HepG2 (cell line): ENCODE results near the gene CNOT6. TPM values are rescaled to one million over a fixed set of nuclear protein-coding genes. Genes with fewer than 3 reads are reported as not detected.

Experiments used
- ATAC-seq: fragments of 200-7000 bp; cut with Tn5 transposase; 3 replicates; pipeline ENCODE4 v1.9.1; 2020; ENCODE audit warnings: mild to moderate bottlenecking, moderate library complexity
- BruUV-seq: library from RNA; stranded (reverse); fragments of 400-500 nt; replicated peaks from 2 replicates; lab custom pipeline; 2021; lab: Mats Ljungman, UMichigan
- CTCF ChIA-PET: fragments of 300-600 bp; formaldehyde crosslinking; extraction: SDS; loops from one replicate; lab custom pipeline; 2021; ENCODE audit warnings: low total read pairs, inconsistent platforms, low intra/inter-chr PET ratio; lab: Yijun Ruan, JAX
- POLR2A ChIA-PET: fragments of 350-600 bp; sonication (Branson Sonifier 250); formaldehyde crosslinking; loops from one replicate; lab custom pipeline; 2020; ENCODE audit warnings: antibody characterized with exemption, inconsistent platforms; lab: Yijun Ruan, JAX
- DNase-seq: peaks from one replicate; pipeline ENCODE4 v3.0.0-alpha.2; 2015; ENCODE audit warnings: low spot score
- FAIRE-seq: peaks from 3 replicates; lab custom pipeline; 2011; peaks lifted over from hg19 to GRCh38; lab: Jason Lieb, UNC
- H2AFZ ChIP-seq: one replicate; pipeline ENCODE4 v1.6.1; 2011; ENCODE audit warnings: low read length, inconsistent platforms
- H3K27ac ChIP-seq: fragments of 300-600 bp; 3 replicates; pipeline ENCODE4 v1.8.0; 2011; ENCODE audit warnings: mixed run types, mild to moderate bottlenecking, mixed read lengths, low read length, inconsistent platforms; ENCODE audit not compliant: insufficient read depth; ENCODE audit errors: extremely low read length
- H3K27me3 ChIP-seq, 2 experiments: fragments of 200-600 bp in 1 of 2; 2 replicates in 1 of 2; 3 replicates in 1 of 2; pipeline versions ENCODE4 v1.6.0 to v1.8.0; 2011; ENCODE audit warnings: low read length in 2 of 2, mild to moderate bottlenecking in 2 of 2, moderate library complexity in 2 of 2, inconsistent platforms in 1 of 2; ENCODE audit not compliant: insufficient read depth in 2 of 2, control insufficient read depth in 1 of 2
- H3K36me3 ChIP-seq, 2 experiments: fragments of 200-600 bp in 1 of 2; replicated peaks in 1 of 2; 2 replicates in 1 of 2; 3 replicates in 1 of 2; pipeline versions ENCODE4 v1.5.1 to v1.8.0; 2011; ENCODE audit warnings: low read length in 2 of 2, inconsistent platforms in 1 of 2; ENCODE audit not compliant: insufficient read depth in 2 of 2, control insufficient read depth in 1 of 2
- H3K4me1 ChIP-seq: 2 replicates; pipeline ENCODE4 v1.5.1; 2012; ENCODE audit warnings: low read length, inconsistent platforms; ENCODE audit not compliant: insufficient read depth
- H3K4me2 ChIP-seq: 2 replicates; pipeline ENCODE4 v1.6.0; 2011; ENCODE audit warnings: low read depth, low read length, inconsistent platforms
- H3K4me3 ChIP-seq, 3 experiments: fragments of 200-600 bp in 1 of 3; sonication (generic), shearing (Covaris generic) in 1 of 3; replicated peaks in 1 of 3; 2 replicates each; pipeline ENCODE4 v1.5.1; 2011 to 2016; ENCODE audit warnings: low read length in 3 of 3, inconsistent platforms in 2 of 3, low read depth in 2 of 3, mild to moderate bottlenecking in 2 of 3, control low read depth in 1 of 3, mixed read lengths in 1 of 3; ENCODE audit not compliant: insufficient read depth in 1 of 3
- H3K79me2 ChIP-seq: one replicate; pipeline ENCODE4 v1.6.1; 2011; ENCODE audit warnings: low read length, inconsistent platforms; ENCODE audit not compliant: insufficient read depth
- H3K9ac ChIP-seq: 2 replicates; pipeline ENCODE4 v1.6.0; 2011; ENCODE audit warnings: mild to moderate bottlenecking, low read depth, low read length, inconsistent platforms; ENCODE audit not compliant: insufficient read depth
- H3K9me3 ChIP-seq: 2 replicates; pipeline ENCODE4 v1.5.1; 2012; ENCODE audit warnings: mild to moderate bottlenecking, low read length
- H4K20me1 ChIP-seq: 2 replicates; pipeline ENCODE4 v1.6.0; 2011; ENCODE audit warnings: inconsistent platforms, mild to moderate bottlenecking, low read length, moderate library complexity; ENCODE audit not compliant: insufficient read depth
- CAMTA2 ChIP-seq: sonication (generic); formaldehyde crosslinking; IDR thresholded peaks from 2 replicates; pipeline ENCODE4 v1.4.0; 2020; ENCODE audit warnings: mild to moderate bottlenecking, missing genetic modification reagents, borderline replicate concordance
- GABPB1 ChIP-seq: IDR thresholded peaks from 2 replicates; pipeline ENCODE4 v1.6.1; 2016; ENCODE audit warnings: mild to moderate bottlenecking, missing genetic modification reagents, moderate library complexity, missing compliant biosample characterization
- HNRNPLL ChIP-seq: fragments of 200-400 bp; formaldehyde crosslinking; IDR thresholded peaks from 2 replicates; pipeline ENCODE4 v1.6.1; 2017; ENCODE audit warnings: mild to moderate bottlenecking, low read depth, low read length; ENCODE audit not compliant: poor library complexity, severe bottlenecking
- JDP2 ChIP-seq: sonication (generic); formaldehyde crosslinking; IDR thresholded peaks from 2 replicates; pipeline ENCODE4 v1.8.1; 2022; ENCODE audit warnings: missing genetic modification reagents, borderline replicate concordance
- MED8 ChIP-seq: sonication (generic); formaldehyde crosslinking; IDR thresholded peaks from 2 replicates; pipeline ENCODE4 v1.8.1; 2023; ENCODE audit warnings: mild to moderate bottlenecking, missing genetic modification reagents; ENCODE audit not compliant: insufficient replicate concordance
- MXI1 ChIP-seq: IDR thresholded peaks from 3 replicates; pipeline ENCODE4 v1.6.1; 2012; ENCODE audit warnings: low read depth, low read length, inconsistent platforms, borderline replicate concordance
- RORA ChIP-seq: sonication (generic); formaldehyde crosslinking; IDR thresholded peaks from 2 replicates; pipeline ENCODE4 v1.5.0; 2020; ENCODE audit warnings: mild to moderate bottlenecking, missing genetic modification reagents, moderate library complexity
- ZFX ChIP-seq: sonication (generic); formaldehyde crosslinking; IDR thresholded peaks from 2 replicates; pipeline ENCODE4 v1.4.0; 2020; ENCODE audit warnings: mild to moderate bottlenecking, low read depth, missing genetic modification reagents, moderate library complexity
- ZFY ChIP-seq: sonication (generic); formaldehyde crosslinking; IDR thresholded peaks from 2 replicates; pipeline ENCODE4 v1.4.0; 2020; ENCODE audit warnings: missing genetic modification reagents
- ZNF260 ChIP-seq: sonication (generic); formaldehyde crosslinking; IDR thresholded peaks from 2 replicates; pipeline ENCODE4 v1.4.0; 2020; ENCODE audit warnings: missing genetic modification reagents, low read depth, mild to moderate bottlenecking, borderline replicate concordance
- ZNF430 ChIP-seq: sonication (generic); formaldehyde crosslinking; IDR thresholded peaks from 2 replicates; pipeline ENCODE4 v1.9.0; 2021; ENCODE audit warnings: mild to moderate bottlenecking, missing genetic modification reagents
- ZNF777 ChIP-seq: sonication (generic); formaldehyde crosslinking; IDR thresholded peaks from 2 replicates; pipeline ENCODE4 v1.4.0; 2020; ENCODE audit warnings: missing genetic modification reagents
- WGBS: methylation state at CpG from one replicate; pipeline ENCODE4 v1.1.6; 2017; ENCODE audit warnings: low lambda C conversion rate; 5-methylcytosine and 5-hydroxymethylcytosine counted together
- in situ Hi-C: cut with HindIII; loops from 2 replicates; pipeline ENCODE4 v1.10.0; 2017; ENCODE audit warnings: low pct_unique_long_range_greater_than_20kb; ENCODE audit not compliant: extremely low pct_ligation_motif_present
- intact Hi-C: fragments of 100-400 bp; cut with micrococcal nuclease; formaldehyde crosslinking; loops from one replicate; pipeline ENCODE4 v1.10.0; 2022; ENCODE audit not compliant: unreplicated experiment
- polyA plus RNA-seq, 8 experiments: library from polyadenylated mRNA; depleted of rRNA in 3 of 8; stranded (reverse) in 7 of 8; unstranded in 1 of 8; fragments of >200 nt; fragmentation: Illumina TruSeq in 4 of 8; extraction: Trizol in 4 of 8; gene quantifications; 2 replicates each; pipeline versions ENCODE4 v1.2.1 to v1.2.3, GENCODE V29; 2011 to 2016; ENCODE audit warnings: low read depth in 4 of 8, missing spikeins in 1 of 8, mixed read lengths in 1 of 8; ENCODE audit not compliant: insufficient read depth in 1 of 8
- total RNA-seq, 5 experiments: library from RNA; depleted of rRNA; stranded (reverse); fragments of >200 nt; fragmentation: Illumina TruSeq; extraction: Trizol; gene quantifications; 2 replicates each; pipeline ENCODE4 v1.2.3, GENCODE V29; 2016; ENCODE audit warnings: low read depth in 1 of 5
- TF ChIP-seq, protein P1 (sequence below): IDR thresholded peaks from 2 replicates; pipeline ENCODE4 v1.6.1; 2012; ENCODE audit warnings: inconsistent platforms
- TF ChIP-seq, protein P2 (sequence below): sonication (generic); formaldehyde crosslinking; IDR thresholded peaks from 2 replicates; pipeline ENCODE4 v1.4.0; 2020; ENCODE audit warnings: missing genetic modification reagents
- TF ChIP-seq, protein P3 (sequence below): fragments of 450-650 bp; IDR thresholded peaks from 2 replicates; pipeline ENCODE4 v1.6.1; 2017; ENCODE audit warnings: mild to moderate bottlenecking
- TF ChIP-seq, protein P4 (sequence below): sonication (generic); formaldehyde crosslinking; IDR thresholded peaks from 2 replicates; pipeline ENCODE4 v1.8.0; 2022; ENCODE audit warnings: missing genetic modification reagents, mild to moderate bottlenecking, inconsistent platforms, borderline replicate concordance
- TF ChIP-seq, protein P5 (sequence below): sonication (generic); formaldehyde crosslinking; IDR thresholded peaks from 2 replicates; pipeline ENCODE4 v1.5.1; 2020; ENCODE audit warnings: mild to moderate bottlenecking, missing genetic modification reagents, moderate library complexity

The CNOT6 gene
- total and polyA plus RNA-seq, 2 of the 13 experiments (the other 11 are each of a cell fraction or from before 2014, with no cell fraction given) = 8.8 to 9.1 TPM

DNA sequence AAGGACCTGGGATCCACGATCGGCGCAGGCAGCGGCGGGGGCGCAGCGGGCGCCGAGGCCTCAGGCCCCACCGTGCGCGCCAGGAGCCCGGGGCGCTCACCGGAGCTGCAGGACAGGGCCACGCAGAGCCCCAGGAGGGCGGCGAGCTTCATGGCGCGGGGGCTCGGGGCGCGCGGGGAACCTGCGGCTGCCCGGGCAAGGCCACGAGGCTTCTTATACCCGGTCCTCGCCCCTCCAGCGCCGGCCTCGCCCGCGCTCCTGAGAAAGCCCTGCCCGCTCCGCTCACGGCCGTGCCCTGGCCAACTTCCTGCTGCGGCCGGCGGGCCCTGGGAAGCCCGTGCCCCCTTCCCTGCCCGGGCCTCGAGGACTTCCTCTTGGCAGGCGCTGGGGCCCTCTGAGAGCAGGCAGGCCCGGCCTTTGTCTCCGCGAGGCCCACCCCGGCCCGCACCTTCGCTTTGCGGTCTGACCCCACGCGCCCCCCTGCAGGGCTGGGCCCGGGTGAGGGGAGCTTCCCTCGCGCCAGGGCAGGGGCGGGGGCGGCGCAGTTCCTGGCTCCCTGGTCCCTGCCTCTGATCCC is 97.2 kb downstream of the CNOT6 start, which contains the start of gene SCGB3A1:
SCGB3A1 (minus strand) TSS at position 189 of the 577 bp plus-strand sequence; CDS start at position 152, 37 bp downstream.
- no CpG with 5 or more reads among the region's 60 CpGs for WGBS
- Histone ChIP-seq H3K4me2 (peak within 1 kb of the TSS; percentile 63), H3K4me1 (peaks cover 18% of the 10 kb centered on the region; the same call in 1 of the 2 replicates), H3K4me3 (peak within 1 kb of the TSS; percentile 28 to 66 (median 40); a peak in 5 of 6 replicates), H3K9me3 (no peaks in the 10 kb centered on the region), H3K9ac (no peak within 1 kb of the TSS), H3K27ac (no peak within 1 kb of the TSS), H2AFZ (no peak within 1 kb of the TSS), H3K36me3 (no peaks in the 10 kb centered on the region), H4K20me1 (no peaks in the 10 kb centered on the region), H3K27me3 (peaks cover 26 to 70% of the 10 kb centered on the region in 2 experiments), H3K79me2 (no peaks in the 10 kb centered on the region)
- peak; percentile 48 for ATAC-seq
- in situ Hi-C loops = no loop called here
- no peak for FAIRE-seq
- BruUV-seq = no TSS peak
- CTCF ChIA-PET = no interaction called here
- intact Hi-C loops = no loop called here
- no peak for DNase-seq
- POLR2A ChIA-PET = no interaction called here
- TF ChIP-seq MED8 (no peak), ZFY (CRISPR knock-in tag) (peak; percentile 21; the same call in 1 of the 2 replicates), MXI1 (no peak), ZNF777 (peak; percentile 55; the same call in 1 of the 2 replicates), JDP2 (no peak), HNRNPLL (peak; percentile 72), RORA (CRISPR knock-in tag) (no peak), CAMTA2 (no peak), ZFX (CRISPR knock-in tag) (peak; percentile 49), ZNF430 (CRISPR knock-in tag) (no peak), GABPB1 (CRISPR knock-in tag) (peak; percentile 25; the same call in 1 of the 2 replicates), ZNF260 (no peak)
- TF ChIP-seq, protein P1, sequence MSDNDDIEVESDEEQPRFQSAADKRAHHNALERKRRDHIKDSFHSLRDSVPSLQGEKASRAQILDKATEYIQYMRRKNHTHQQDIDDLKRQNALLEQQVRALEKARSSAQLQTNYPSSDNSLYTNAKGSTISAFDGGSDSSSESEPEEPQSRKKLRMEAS = 0 out of 2 replicates have a peak, but pooled peaks have one; percentile 18
- TF ChIP-seq, protein P2, sequence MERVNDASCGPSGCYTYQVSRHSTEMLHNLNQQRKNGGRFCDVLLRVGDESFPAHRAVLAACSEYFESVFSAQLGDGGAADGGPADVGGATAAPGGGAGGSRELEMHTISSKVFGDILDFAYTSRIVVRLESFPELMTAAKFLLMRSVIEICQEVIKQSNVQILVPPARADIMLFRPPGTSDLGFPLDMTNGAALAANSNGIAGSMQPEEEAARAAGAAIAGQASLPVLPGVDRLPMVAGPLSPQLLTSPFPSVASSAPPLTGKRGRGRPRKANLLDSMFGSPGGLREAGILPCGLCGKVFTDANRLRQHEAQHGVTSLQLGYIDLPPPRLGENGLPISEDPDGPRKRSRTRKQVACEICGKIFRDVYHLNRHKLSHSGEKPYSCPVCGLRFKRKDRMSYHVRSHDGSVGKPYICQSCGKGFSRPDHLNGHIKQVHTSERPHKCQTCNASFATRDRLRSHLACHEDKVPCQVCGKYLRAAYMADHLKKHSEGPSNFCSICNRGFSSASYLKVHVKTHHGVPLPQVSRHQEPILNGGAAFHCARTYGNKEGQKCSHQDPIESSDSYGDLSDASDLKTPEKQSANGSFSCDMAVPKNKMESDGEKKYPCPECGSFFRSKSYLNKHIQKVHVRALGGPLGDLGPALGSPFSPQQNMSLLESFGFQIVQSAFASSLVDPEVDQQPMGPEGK (CRISPR knock-in tag) = no peak
- TF ChIP-seq, protein P3, sequence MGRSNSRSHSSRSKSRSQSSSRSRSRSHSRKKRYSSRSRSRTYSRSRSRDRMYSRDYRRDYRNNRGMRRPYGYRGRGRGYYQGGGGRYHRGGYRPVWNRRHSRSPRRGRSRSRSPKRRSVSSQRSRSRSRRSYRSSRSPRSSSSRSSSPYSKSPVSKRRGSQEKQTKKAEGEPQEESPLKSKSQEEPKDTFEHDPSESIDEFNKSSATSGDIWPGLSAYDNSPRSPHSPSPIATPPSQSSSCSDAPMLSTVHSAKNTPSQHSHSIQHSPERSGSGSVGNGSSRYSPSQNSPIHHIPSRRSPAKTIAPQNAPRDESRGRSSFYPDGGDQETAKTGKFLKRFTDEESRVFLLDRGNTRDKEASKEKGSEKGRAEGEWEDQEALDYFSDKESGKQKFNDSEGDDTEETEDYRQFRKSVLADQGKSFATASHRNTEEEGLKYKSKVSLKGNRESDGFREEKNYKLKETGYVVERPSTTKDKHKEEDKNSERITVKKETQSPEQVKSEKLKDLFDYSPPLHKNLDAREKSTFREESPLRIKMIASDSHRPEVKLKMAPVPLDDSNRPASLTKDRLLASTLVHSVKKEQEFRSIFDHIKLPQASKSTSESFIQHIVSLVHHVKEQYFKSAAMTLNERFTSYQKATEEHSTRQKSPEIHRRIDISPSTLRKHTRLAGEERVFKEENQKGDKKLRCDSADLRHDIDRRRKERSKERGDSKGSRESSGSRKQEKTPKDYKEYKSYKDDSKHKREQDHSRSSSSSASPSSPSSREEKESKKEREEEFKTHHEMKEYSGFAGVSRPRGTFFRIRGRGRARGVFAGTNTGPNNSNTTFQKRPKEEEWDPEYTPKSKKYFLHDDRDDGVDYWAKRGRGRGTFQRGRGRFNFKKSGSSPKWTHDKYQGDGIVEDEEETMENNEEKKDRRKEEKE = no peak
- TF ChIP-seq, protein P4, sequence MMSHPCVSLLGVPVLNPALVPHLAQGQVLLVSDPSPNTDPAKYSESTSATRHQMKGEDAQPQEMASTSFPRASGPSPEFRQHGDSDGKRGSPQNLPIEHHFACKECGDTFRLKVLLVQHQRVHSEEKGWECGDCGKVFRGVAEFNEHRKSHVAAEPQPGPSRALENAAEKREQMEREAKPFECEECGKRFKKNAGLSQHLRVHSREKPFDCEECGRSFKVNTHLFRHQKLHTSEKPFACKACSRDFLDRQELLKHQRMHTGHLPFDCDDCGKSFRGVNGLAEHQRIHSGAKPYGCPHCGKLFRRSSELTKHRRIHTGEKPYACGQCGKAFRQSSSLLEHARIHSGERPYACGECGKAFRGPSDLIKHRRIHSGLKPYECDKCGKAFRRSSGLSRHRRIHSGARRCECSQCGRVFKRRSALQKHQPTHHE (CRISPR knock-in tag) = no peak
- TF ChIP-seq, protein P5, sequence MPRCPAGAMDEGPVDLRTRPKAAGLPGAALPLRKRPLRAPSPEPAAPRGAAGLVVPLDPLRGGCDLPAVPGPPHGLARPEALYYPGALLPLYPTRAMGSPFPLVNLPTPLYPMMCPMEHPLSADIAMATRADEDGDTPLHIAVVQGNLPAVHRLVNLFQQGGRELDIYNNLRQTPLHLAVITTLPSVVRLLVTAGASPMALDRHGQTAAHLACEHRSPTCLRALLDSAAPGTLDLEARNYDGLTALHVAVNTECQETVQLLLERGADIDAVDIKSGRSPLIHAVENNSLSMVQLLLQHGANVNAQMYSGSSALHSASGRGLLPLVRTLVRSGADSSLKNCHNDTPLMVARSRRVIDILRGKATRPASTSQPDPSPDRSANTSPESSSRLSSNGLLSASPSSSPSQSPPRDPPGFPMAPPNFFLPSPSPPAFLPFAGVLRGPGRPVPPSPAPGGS (CRISPR knock-in tag) = no peak
